HepG2 (cell line): ENCODE measurements around the gene ZNF644. TPM values are rescaled to one million over a fixed set of nuclear protein-coding genes. Genes with fewer than 3 reads are reported as not detected.

Experiments used
- CEBPG ChIP-seq: IDR thresholded peaks from 2 replicates; pipeline ENCODE4 v1.6.1; 2016
- ELF4 ChIP-seq: sonication (generic); formaldehyde crosslinking; IDR thresholded peaks from 2 replicates; pipeline ENCODE4 v1.5.0; 2020; ENCODE audit warnings: missing genetic modification reagents, mild to moderate bottlenecking, moderate library complexity, borderline replicate concordance
- FOXP1 ChIP-seq, 2 experiments: fragments of 450-650 bp in 1 of 2; IDR thresholded peaks; 2 replicates each; pipeline ENCODE4 v1.6.1; 2017 to 2018; ENCODE audit warnings: antibody characterized with exemption in 1 of 2
- HIVEP1 ChIP-seq: sonication (generic); formaldehyde crosslinking; IDR thresholded peaks from 2 replicates; pipeline ENCODE4 v1.4.0; 2020; ENCODE audit warnings: mild to moderate bottlenecking, missing genetic modification reagents
- KAT8 ChIP-seq: IDR thresholded peaks from 2 replicates; pipeline ENCODE4 v1.6.1; 2016; ENCODE audit warnings: missing genetic modification reagents, missing compliant biosample characterization
- KMT2A ChIP-seq: sonication (generic); formaldehyde crosslinking; IDR thresholded peaks from 2 replicates; pipeline ENCODE4 v1.4.0; 2020; ENCODE audit warnings: missing genetic modification reagents
- MIER3 ChIP-seq: IDR thresholded peaks from 2 replicates; pipeline ENCODE4 v1.6.1; 2016; ENCODE audit warnings: missing compliant biosample characterization, borderline replicate concordance
- NFIB ChIP-seq: sonication (generic); formaldehyde crosslinking; IDR thresholded peaks from 2 replicates; pipeline ENCODE4 v1.9.0; 2021; ENCODE audit warnings: missing genetic modification reagents, mild to moderate bottlenecking, borderline replicate concordance
- PHF21A ChIP-seq: sonication (generic); formaldehyde crosslinking; IDR thresholded peaks from 2 replicates; pipeline ENCODE4 v1.5.0; 2020; ENCODE audit warnings: mild to moderate bottlenecking, missing genetic modification reagents
- SRSF9 ChIP-seq: fragments of 200-400 bp; formaldehyde crosslinking; IDR thresholded peaks from 2 replicates; pipeline ENCODE4 v1.6.1; 2018; ENCODE audit warnings: borderline replicate concordance, mild to moderate bottlenecking, low read depth, low read length; ENCODE audit not compliant: insufficient read depth, poor library complexity, severe bottlenecking
- ZFP90 ChIP-seq: sonication (generic); formaldehyde crosslinking; IDR thresholded peaks from 2 replicates; pipeline ENCODE4 v1.8.0; 2022; ENCODE audit warnings: missing genetic modification reagents, mild to moderate bottlenecking, inconsistent platforms, borderline replicate concordance
- ZMYM3 ChIP-seq: sonication (generic); formaldehyde crosslinking; IDR thresholded peaks from 2 replicates; pipeline ENCODE4 v1.5.1; 2020; ENCODE audit warnings: mild to moderate bottlenecking, missing genetic modification reagents
- ZNF20 ChIP-seq: sonication (generic); formaldehyde crosslinking; IDR thresholded peaks from 2 replicates; pipeline ENCODE4 v1.4.0; 2020; ENCODE audit warnings: mild to moderate bottlenecking, moderate library complexity, missing genetic modification reagents
- ZNF563 ChIP-seq: sonication (generic); formaldehyde crosslinking; IDR thresholded peaks from 2 replicates; pipeline ENCODE4 v1.8.0; 2022; ENCODE audit warnings: mild to moderate bottlenecking, moderate library complexity, missing genetic modification reagents
- polyA plus RNA-seq, 8 experiments: library from polyadenylated mRNA; depleted of rRNA in 3 of 8; stranded (reverse) in 7 of 8; unstranded in 1 of 8; fragments of >200 nt; fragmentation: Illumina TruSeq in 4 of 8; extraction: Trizol in 4 of 8; gene quantifications; 2 replicates each; pipeline versions ENCODE4 v1.2.1 to v1.2.3, GENCODE V29; 2011 to 2016; ENCODE audit warnings: low read depth in 4 of 8, missing spikeins in 1 of 8, mixed read lengths in 1 of 8; ENCODE audit not compliant: insufficient read depth in 1 of 8
- total RNA-seq, 5 experiments: library from RNA; depleted of rRNA; stranded (reverse); fragments of >200 nt; fragmentation: Illumina TruSeq; extraction: Trizol; gene quantifications; 2 replicates each; pipeline ENCODE4 v1.2.3, GENCODE V29; 2016; ENCODE audit warnings: low read depth in 1 of 5
- TF ChIP-seq, protein P1 (sequence below): sonication (generic); formaldehyde crosslinking; conservative IDR thresholded peaks from 2 replicates; pipeline ENCODE4 v1.4.0; 2020; ENCODE audit warnings: missing genetic modification reagents
- TF ChIP-seq, protein P2 (sequence below): sonication (generic); formaldehyde crosslinking; IDR thresholded peaks from 2 replicates; pipeline ENCODE4 v1.4.0; 2020; ENCODE audit warnings: low read depth, mild to moderate bottlenecking, missing genetic modification reagents
- TF ChIP-seq, protein P3 (sequence below): sonication (generic); formaldehyde crosslinking; conservative IDR thresholded peaks from 2 replicates; pipeline ENCODE4 v1.5.0; 2020; ENCODE audit warnings: missing genetic modification reagents
- TF ChIP-seq, protein P4 (sequence below): IDR thresholded peaks from 2 replicates; pipeline ENCODE4 v1.6.1; 2016; ENCODE audit warnings: control low read depth
- TF ChIP-seq, protein P5 (sequence below): sonication (generic); formaldehyde crosslinking; IDR thresholded peaks from 2 replicates; pipeline ENCODE4 v1.8.0; 2022; ENCODE audit warnings: missing genetic modification reagents, mild to moderate bottlenecking, borderline replicate concordance

ZNF644 gene
- total and polyA plus RNA-seq, 2 of the 13 experiments (the other 11 are each of a cell fraction or from before 2014, with no cell fraction given): 17.7 to 51.7 TPM

DNA sequence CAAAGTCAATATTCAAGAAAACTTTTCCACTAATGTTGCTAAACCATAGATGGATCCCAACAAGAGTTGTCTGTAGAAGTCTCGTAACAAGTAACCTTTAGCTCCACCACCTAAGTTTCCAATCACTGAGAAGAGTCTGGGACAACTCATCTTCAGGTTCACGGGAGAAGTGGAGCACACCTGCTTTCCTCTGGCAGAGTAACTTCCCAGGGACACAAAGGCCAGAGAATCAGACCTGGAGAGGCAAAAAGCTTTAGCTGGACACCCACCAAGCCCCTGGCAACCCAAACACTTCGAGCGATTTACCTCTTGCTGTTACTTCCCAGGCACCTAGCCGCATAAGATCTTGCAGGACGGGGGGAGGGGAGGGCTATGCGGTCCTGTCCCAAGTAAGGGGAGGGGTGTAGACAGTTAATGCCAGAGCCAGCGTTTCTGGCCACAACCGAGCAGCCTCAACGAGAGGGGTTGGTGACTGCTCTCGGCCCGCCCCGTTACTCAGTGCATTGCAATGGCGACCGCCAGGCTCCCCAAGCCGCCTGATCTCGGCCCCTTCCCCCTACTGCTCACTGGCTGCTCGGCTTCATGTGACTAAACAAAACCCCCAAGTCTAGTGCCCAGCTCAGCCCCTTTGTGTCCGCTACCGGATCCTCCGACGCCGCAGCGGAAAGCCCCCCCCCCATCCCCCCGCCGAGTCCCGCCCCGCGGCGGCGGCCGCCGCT is 709 bp downstream of the ZNF644 start (continued):
- TF ChIP-seq KMT2A: no peak
- TF ChIP-seq HIVEP1 (CRISPR knock-in tag): no peak
- TF ChIP-seq, protein P1, sequence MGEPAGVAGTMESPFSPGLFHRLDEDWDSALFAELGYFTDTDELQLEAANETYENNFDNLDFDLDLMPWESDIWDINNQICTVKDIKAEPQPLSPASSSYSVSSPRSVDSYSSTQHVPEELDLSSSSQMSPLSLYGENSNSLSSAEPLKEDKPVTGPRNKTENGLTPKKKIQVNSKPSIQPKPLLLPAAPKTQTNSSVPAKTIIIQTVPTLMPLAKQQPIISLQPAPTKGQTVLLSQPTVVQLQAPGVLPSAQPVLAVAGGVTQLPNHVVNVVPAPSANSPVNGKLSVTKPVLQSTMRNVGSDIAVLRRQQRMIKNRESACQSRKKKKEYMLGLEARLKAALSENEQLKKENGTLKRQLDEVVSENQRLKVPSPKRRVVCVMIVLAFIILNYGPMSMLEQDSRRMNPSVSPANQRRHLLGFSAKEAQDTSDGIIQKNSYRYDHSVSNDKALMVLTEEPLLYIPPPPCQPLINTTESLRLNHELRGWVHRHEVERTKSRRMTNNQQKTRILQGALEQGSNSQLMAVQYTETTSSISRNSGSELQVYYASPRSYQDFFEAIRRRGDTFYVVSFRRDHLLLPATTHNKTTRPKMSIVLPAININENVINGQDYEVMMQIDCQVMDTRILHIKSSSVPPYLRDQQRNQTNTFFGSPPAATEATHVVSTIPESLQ (CRISPR knock-in tag): no peak
- TF ChIP-seq ZNF20 (CRISPR knock-in tag): no peak
- TF ChIP-seq NFIB (CRISPR knock-in tag): no peak
- TF ChIP-seq, protein P2, sequence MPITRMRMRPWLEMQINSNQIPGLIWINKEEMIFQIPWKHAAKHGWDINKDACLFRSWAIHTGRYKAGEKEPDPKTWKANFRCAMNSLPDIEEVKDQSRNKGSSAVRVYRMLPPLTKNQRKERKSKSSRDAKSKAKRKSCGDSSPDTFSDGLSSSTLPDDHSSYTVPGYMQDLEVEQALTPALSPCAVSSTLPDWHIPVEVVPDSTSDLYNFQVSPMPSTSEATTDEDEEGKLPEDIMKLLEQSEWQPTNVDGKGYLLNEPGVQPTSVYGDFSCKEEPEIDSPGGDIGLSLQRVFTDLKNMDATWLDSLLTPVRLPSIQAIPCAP (CRISPR knock-in tag): no peak
- no peak for TF ChIP-seq ZMYM3 (CRISPR knock-in tag)
- TF ChIP-seq SRSF9: no peak
- TF ChIP-seq ZFP90 (CRISPR knock-in tag): peak; percentile 56; the same call in 1 of the 2 replicates
- TF ChIP-seq PHF21A (CRISPR knock-in tag): no peak
- TF ChIP-seq, protein P3, sequence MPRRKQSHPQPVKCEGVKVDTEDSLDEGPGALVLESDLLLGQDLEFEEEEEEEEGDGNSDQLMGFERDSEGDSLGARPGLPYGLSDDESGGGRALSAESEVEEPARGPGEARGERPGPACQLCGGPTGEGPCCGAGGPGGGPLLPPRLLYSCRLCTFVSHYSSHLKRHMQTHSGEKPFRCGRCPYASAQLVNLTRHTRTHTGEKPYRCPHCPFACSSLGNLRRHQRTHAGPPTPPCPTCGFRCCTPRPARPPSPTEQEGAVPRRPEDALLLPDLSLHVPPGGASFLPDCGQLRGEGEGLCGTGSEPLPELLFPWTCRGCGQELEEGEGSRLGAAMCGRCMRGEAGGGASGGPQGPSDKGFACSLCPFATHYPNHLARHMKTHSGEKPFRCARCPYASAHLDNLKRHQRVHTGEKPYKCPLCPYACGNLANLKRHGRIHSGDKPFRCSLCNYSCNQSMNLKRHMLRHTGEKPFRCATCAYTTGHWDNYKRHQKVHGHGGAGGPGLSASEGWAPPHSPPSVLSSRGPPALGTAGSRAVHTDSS (CRISPR knock-in tag): no peak
- no peak for TF ChIP-seq FOXP1 (IDR thresholded peaks at IDR 0.05)
- no peak for TF ChIP-seq FOXP1 (CRISPR knock-in tag; IDR thresholded peaks at IDR 0.05)
- TF ChIP-seq ZNF563: no peak
- TF ChIP-seq CEBPG: no peak
- no peak for TF ChIP-seq MIER3
- TF ChIP-seq KAT8 (CRISPR knock-in tag): no peak
- TF ChIP-seq ELF4 (CRISPR knock-in tag): no peak
- TF ChIP-seq, protein P4, sequence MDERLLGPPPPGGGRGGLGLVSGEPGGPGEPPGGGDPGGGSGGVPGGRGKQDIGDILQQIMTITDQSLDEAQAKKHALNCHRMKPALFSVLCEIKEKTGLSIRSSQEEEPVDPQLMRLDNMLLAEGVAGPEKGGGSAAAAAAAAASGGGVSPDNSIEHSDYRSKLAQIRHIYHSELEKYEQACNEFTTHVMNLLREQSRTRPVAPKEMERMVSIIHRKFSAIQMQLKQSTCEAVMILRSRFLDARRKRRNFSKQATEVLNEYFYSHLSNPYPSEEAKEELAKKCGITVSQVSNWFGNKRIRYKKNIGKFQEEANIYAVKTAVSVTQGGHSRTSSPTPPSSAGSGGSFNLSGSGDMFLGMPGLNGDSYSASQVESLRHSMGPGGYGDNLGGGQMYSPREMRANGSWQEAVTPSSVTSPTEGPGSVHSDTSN: no peak
- TF ChIP-seq, protein P5, sequence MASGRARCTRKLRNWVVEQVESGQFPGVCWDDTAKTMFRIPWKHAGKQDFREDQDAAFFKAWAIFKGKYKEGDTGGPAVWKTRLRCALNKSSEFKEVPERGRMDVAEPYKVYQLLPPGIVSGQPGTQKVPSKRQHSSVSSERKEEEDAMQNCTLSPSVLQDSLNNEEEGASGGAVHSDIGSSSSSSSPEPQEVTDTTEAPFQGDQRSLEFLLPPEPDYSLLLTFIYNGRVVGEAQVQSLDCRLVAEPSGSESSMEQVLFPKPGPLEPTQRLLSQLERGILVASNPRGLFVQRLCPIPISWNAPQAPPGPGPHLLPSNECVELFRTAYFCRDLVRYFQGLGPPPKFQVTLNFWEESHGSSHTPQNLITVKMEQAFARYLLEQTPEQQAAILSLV (CRISPR knock-in tag): no peak
